Liver (tissue), 9 donors: ENCODE results near the gene TNNT3. TPM values are rescaled to one million over a fixed set of nuclear protein-coding genes. Genes with fewer than 3 reads are reported as not detected.

ENCODE experiments used
- DNase-seq: peaks from one replicate; pipeline ENCODE4 v3.0.0-alpha.2; 2017; ENCODE audit warnings: low spot score
- H3K27ac ChIP-seq, 2 donors: one replicate each; pipeline ENCODE4 v1.7.0; 2013; ENCODE audit warnings: inconsistent platforms in 2 of 2, low read length in 2 of 2, control low read depth in 1 of 2, low read depth in 1 of 2, mild to moderate bottlenecking in 1 of 2
- H3K27me3 ChIP-seq, 4 donors: one replicate each; pipeline versions ENCODE4 v1.6.1 to v1.7.0; 2013; ENCODE audit warnings: low read length in 3 of 4, inconsistent platforms in 1 of 4, mild to moderate bottlenecking in 1 of 4, moderate library complexity in 1 of 4; ENCODE audit not compliant: control insufficient read depth in 4 of 4, insufficient read depth in 4 of 4
- H3K36me3 ChIP-seq, 4 donors: one replicate each; pipeline versions ENCODE4 v1.6.1 to v1.7.0; 2013; ENCODE audit warnings: low read length in 3 of 4, mild to moderate bottlenecking in 3 of 4, low read depth in 1 of 4, moderate library complexity in 1 of 4; ENCODE audit not compliant: control insufficient read depth in 4 of 4, insufficient read depth in 3 of 4
- H3K4me1 ChIP-seq, 4 donors: one replicate each; pipeline versions ENCODE4 v1.6.1 to v1.7.0; 2013; ENCODE audit warnings: low read length in 3 of 4, mild to moderate bottlenecking in 3 of 4, moderate library complexity in 1 of 4; ENCODE audit not compliant: control insufficient read depth in 4 of 4, insufficient read depth in 4 of 4
- H3K4me3 ChIP-seq, 3 donors: one replicate each; pipeline versions ENCODE4 v1.6.1 to v1.7.0; 2013; ENCODE audit warnings: low read length in 3 of 3, control low read depth in 1 of 3, low read depth in 1 of 3, mild to moderate bottlenecking in 1 of 3
- H3K9ac ChIP-seq, 2 donors: one replicate each; pipeline ENCODE4 v1.7.0; 2013; ENCODE audit warnings: low read length in 2 of 2, mild to moderate bottlenecking in 2 of 2, moderate library complexity in 2 of 2, control low read depth in 1 of 2, low read depth in 1 of 2
- H3K9me3 ChIP-seq, 4 donors: one replicate each; pipeline versions ENCODE4 v1.6.1 to v1.7.0; 2013; ENCODE audit warnings: low read length in 3 of 4; ENCODE audit not compliant: control insufficient read depth in 4 of 4
- EGR1 ChIP-seq, 2 donors: IDR thresholded peaks; 2 replicates each; pipeline ENCODE4 v1.6.1; 2016 to 2018; ENCODE audit warnings: antibody characterized with exemption in 2 of 2, low read depth in 2 of 2
- FOXA1 ChIP-seq: IDR thresholded peaks from 2 replicates; pipeline ENCODE4 v1.6.1; 2016; ENCODE audit warnings: antibody characterized with exemption
- FOXA2 ChIP-seq: IDR thresholded peaks from 2 replicates; pipeline ENCODE4 v1.6.1; 2016; ENCODE audit warnings: antibody characterized with exemption
- GABPA ChIP-seq, 2 donors: IDR thresholded peaks in 1 of 2; conservative IDR thresholded peaks in 1 of 2; 2 replicates each; pipeline ENCODE4 v1.6.1; 2016; ENCODE audit warnings: antibody characterized with exemption in 2 of 2, mild to moderate bottlenecking in 1 of 2, moderate library complexity in 1 of 2
- HNF4A ChIP-seq, 2 donors: conservative IDR thresholded peaks; 2 replicates each; pipeline ENCODE4 v1.6.1; 2016; ENCODE audit warnings: antibody characterized with exemption in 2 of 2, mild to moderate bottlenecking in 2 of 2
- HNF4G ChIP-seq: IDR thresholded peaks from 2 replicates; pipeline ENCODE4 v1.6.1; 2016; ENCODE audit warnings: antibody characterized with exemption
- JUND ChIP-seq, 2 donors: IDR thresholded peaks; 2 replicates each; pipeline ENCODE4 v1.6.1; 2016; ENCODE audit warnings: antibody characterized with exemption in 2 of 2
- NR2F2 ChIP-seq: IDR thresholded peaks from 2 replicates; pipeline ENCODE4 v1.6.1; 2016; ENCODE audit warnings: antibody characterized with exemption
- RAD21 ChIP-seq, 2 donors: IDR thresholded peaks; 2 replicates each; pipeline ENCODE4 v1.6.1; 2016; ENCODE audit warnings: antibody characterized with exemption in 2 of 2, mild to moderate bottlenecking in 2 of 2
- RXRA ChIP-seq, 2 donors: IDR thresholded peaks; 2 replicates each; pipeline ENCODE4 v1.6.1; 2017 to 2018; ENCODE audit warnings: antibody characterized with exemption in 2 of 2, mild to moderate bottlenecking in 1 of 2
- SP1 ChIP-seq: IDR thresholded peaks from 2 replicates; pipeline ENCODE4 v1.6.1; 2018; ENCODE audit warnings: antibody characterized with exemption, mild to moderate bottlenecking
- TAF1 ChIP-seq: conservative IDR thresholded peaks from 2 replicates; pipeline ENCODE4 v1.6.1; 2016; ENCODE audit warnings: antibody characterized with exemption, mild to moderate bottlenecking
- YY1 ChIP-seq: IDR thresholded peaks from 2 replicates; pipeline ENCODE4 v1.6.1; 2016; ENCODE audit warnings: antibody characterized with exemption, mild to moderate bottlenecking
- WGBS: extraction: QIAGEN DNeasy Blood & Tissue Kit; methylation state at CpG from one replicate; pipeline ENCODE4 v1.1.7; 2013; 5-methylcytosine and 5-hydroxymethylcytosine counted together
- polyA plus RNA-seq, 2 donors: library from polyadenylated mRNA; stranded (reverse) in 1 of 2; unstranded in 1 of 2; fragments of 200-250 nt in 1 of 2; fragments of >200 nt in 1 of 2; fragmentation: Nextera tagmentation in 1 of 2; extraction: Ambion mirVana in 1 of 2; gene quantifications; one replicate each; pipeline versions ENCODE4 v1.2.1 to v1.2.3, GENCODE V29; 2013 to 2015
- total RNA-seq, 2 donors: library from RNA; depleted of rRNA; stranded (reverse); fragments of >200 nt; gene quantifications; one replicate each; pipeline ENCODE4 v1.2.3, GENCODE V29; 2014
- TF ChIP-seq, protein P1 (sequence below): IDR thresholded peaks from 2 replicates; pipeline ENCODE4 v1.6.1; 2016; ENCODE audit warnings: antibody characterized with exemption
- TF ChIP-seq, protein P2 (sequence below): fragments of 150-350 bp; IDR thresholded peaks from 2 replicates; pipeline ENCODE4 v1.5.1; 2017; ENCODE audit warnings: improper control_type of control experiment, low read depth, low read length; ENCODE audit not compliant: missing input control
- TF ChIP-seq, protein P3 (sequence below): IDR thresholded peaks from 2 replicates; pipeline ENCODE4 v1.6.1; 2016; ENCODE audit warnings: antibody characterized with exemption, mild to moderate bottlenecking
- TF ChIP-seq, protein P4 (sequence below): IDR thresholded peaks from 2 replicates; pipeline ENCODE4 v1.6.1; 2016; ENCODE audit warnings: antibody characterized with exemption
- donor health status: healthy.
- donor health status: healthy.
- donor health status: healthy.
- donor health status: healthy.
- donor health status: healthy.

The TNNT3 gene
- total and polyA plus RNA-seq, 4 donors = 0.06 to 0.14 TPM; not detected in 2

DNA sequence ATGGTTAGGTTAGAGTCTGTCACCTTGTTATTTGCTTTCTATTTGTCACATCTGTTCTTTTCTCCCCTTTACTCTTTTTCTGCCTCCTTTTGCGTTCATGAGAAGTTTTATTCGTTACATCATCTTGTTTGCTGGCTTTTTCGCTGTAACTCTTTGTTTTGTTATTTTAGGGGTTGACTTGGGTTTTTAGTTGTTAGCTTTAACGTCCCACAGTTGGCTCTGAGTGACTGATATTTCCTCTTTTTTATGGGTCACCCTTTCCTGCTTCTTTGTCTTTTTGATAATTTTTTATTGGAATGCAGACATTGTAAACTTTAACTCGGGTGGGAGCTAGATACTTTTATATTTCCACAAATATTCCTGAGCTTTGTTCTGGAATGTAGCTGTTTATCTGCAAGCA, 13.3 kb upstream of the TNNT3 start:
- Histone ChIP-seq H3K4me3 (no peak overlapping the region), H3K27ac (no peak overlapping the region), H3K9me3 (no peaks in the 10 kb centered on the region), H3K4me1 (peaks cover 0 to 2% (median 1%) of the 10 kb centered on the region in 4 donors), H3K9ac (no peak overlapping the region), H3K27me3 (no peaks in the 10 kb centered on the region), H3K36me3 (no peaks in the 10 kb centered on the region)
- no peak for DNase-seq
- 60% methylated on average over 5 of the region's 5 CpGs for WGBS
- TF ChIP-seq HNF4G (no peak), RXRA (IDR thresholded peaks at IDR 0.05) (no peak), TAF1 (no peak), FOXA2 (no peak), EGR1 (IDR thresholded peaks at IDR 0.05; ENCODE audit: low read depth in 2 of 2) (no peak), GABPA (IDR thresholded peaks at IDR 0.05 in 1 of 2, conservative IDR thresholded peaks at IDR 0.05 in 1 of 2) (no peak), HNF4A (conservative IDR thresholded peaks at IDR 0.05) (no peak), YY1 (no peak), NR2F2 (no peak), SP1 (no peak), FOXA1 (no peak), RAD21 (IDR thresholded peaks at IDR 0.05) (no peak), JUND (IDR thresholded peaks at IDR 0.05) (no peak)
- TF ChIP-seq, protein P1, sequence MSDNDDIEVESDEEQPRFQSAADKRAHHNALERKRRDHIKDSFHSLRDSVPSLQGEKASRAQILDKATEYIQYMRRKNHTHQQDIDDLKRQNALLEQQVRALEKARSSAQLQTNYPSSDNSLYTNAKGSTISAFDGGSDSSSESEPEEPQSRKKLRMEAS = no peak
- TF ChIP-seq, protein P2, sequence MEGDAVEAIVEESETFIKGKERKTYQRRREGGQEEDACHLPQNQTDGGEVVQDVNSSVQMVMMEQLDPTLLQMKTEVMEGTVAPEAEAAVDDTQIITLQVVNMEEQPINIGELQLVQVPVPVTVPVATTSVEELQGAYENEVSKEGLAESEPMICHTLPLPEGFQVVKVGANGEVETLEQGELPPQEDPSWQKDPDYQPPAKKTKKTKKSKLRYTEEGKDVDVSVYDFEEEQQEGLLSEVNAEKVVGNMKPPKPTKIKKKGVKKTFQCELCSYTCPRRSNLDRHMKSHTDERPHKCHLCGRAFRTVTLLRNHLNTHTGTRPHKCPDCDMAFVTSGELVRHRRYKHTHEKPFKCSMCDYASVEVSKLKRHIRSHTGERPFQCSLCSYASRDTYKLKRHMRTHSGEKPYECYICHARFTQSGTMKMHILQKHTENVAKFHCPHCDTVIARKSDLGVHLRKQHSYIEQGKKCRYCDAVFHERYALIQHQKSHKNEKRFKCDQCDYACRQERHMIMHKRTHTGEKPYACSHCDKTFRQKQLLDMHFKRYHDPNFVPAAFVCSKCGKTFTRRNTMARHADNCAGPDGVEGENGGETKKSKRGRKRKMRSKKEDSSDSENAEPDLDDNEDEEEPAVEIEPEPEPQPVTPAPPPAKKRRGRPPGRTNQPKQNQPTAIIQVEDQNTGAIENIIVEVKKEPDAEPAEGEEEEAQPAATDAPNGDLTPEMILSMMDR = no peak
- TF ChIP-seq, protein P3, sequence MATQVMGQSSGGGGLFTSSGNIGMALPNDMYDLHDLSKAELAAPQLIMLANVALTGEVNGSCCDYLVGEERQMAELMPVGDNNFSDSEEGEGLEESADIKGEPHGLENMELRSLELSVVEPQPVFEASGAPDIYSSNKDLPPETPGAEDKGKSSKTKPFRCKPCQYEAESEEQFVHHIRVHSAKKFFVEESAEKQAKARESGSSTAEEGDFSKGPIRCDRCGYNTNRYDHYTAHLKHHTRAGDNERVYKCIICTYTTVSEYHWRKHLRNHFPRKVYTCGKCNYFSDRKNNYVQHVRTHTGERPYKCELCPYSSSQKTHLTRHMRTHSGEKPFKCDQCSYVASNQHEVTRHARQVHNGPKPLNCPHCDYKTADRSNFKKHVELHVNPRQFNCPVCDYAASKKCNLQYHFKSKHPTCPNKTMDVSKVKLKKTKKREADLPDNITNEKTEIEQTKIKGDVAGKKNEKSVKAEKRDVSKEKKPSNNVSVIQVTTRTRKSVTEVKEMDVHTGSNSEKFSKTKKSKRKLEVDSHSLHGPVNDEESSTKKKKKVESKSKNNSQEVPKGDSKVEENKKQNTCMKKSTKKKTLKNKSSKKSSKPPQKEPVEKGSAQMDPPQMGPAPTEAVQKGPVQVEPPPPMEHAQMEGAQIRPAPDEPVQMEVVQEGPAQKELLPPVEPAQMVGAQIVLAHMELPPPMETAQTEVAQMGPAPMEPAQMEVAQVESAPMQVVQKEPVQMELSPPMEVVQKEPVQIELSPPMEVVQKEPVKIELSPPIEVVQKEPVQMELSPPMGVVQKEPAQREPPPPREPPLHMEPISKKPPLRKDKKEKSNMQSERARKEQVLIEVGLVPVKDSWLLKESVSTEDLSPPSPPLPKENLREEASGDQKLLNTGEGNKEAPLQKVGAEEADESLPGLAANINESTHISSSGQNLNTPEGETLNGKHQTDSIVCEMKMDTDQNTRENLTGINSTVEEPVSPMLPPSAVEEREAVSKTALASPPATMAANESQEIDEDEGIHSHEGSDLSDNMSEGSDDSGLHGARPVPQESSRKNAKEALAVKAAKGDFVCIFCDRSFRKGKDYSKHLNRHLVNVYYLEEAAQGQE = no peak

DNA sequence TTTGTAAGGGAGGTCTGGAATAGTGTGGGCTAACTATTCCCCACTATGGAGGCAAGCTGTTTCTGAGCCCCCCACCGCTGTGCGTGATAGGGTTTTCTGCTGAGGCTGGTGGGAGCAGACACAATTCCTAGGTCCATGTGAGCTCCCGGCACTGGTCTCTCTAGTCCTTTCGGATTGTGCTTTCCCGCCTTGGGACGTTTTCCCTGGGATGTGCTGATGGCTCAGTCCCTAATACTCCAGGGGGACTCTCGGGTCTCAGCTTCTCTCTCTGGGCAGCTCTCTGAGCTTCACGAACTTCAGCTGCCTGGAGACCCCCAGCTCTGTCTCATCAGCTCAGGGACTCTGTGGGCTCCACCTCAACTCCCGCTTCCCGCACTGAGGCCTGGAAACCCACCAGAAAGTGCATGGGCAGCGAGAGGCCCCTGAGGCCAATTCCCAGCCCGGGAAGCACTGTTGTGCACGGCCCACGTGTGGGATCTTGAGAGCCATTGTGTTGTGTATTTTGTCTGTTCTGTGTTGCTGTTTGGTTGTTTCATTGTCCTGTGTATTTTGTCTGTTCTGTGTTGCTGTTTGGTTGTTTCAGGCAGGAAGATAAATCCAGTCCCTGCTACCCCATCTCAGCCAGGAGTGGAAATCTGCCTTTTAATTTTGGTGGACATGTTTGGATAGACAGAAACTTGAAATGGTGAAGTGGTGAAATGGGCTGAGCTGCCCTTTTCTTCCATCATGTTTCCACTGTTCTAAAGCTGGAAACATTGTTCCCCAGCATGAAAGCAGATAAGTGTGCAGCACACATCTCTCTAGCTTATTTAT, 12.7 kb upstream of the TNNT3 start:
- Histone ChIP-seq H3K27ac (no peak overlapping the region), H3K4me1 (peaks cover 0 to 2% (median 1%) of the 10 kb centered on the region in 4 donors), H3K27me3 (no peaks in the 10 kb centered on the region), H3K36me3 (no peaks in the 10 kb centered on the region), H3K4me3 (no peak overlapping the region), H3K9me3 (no peaks in the 10 kb centered on the region), H3K9ac (no peak overlapping the region)
- 81% methylated on average over 14 of the region's 14 CpGs for WGBS
- no peak for DNase-seq
- no peak for TF ChIP-seq NR2F2
- TF ChIP-seq FOXA1 = no peak
- TF ChIP-seq, protein P4, sequence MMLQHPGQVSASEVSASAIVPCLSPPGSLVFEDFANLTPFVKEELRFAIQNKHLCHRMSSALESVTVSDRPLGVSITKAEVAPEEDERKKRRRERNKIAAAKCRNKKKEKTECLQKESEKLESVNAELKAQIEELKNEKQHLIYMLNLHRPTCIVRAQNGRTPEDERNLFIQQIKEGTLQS = no peak
- TF ChIP-seq, protein P1 = no peak
- TF ChIP-seq FOXA2 = no peak
- TF ChIP-seq, protein P2 = no peak
- TF ChIP-seq HNF4A (conservative IDR thresholded peaks at IDR 0.05) = no peak
- TF ChIP-seq SP1 = no peak
- TF ChIP-seq RAD21 (IDR thresholded peaks at IDR 0.05) = no peak
- TF ChIP-seq, protein P3 = no peak
- TF ChIP-seq GABPA (IDR thresholded peaks at IDR 0.05 in 1 of 2, conservative IDR thresholded peaks at IDR 0.05 in 1 of 2) = no peak
- no peak for TF ChIP-seq RXRA (IDR thresholded peaks at IDR 0.05)
- no peak for TF ChIP-seq JUND (IDR thresholded peaks at IDR 0.05)
- no peak for TF ChIP-seq TAF1
- no peak for TF ChIP-seq YY1
- TF ChIP-seq HNF4G = no peak
